Inflammatory macrophage treated with lipopolysaccharide for 4 hours (primary cell): ENCODE measurements around the gene SURF6.
A peak's percentile ranks its signal among the peaks of the same experiment; 100 is the strongest.
"Not testable (repeated sequence)": the region's sequence is repeated elsewhere in the genome, so short reads cannot be mapped to it uniquely, and the experiment has no call there.

Experiments used
- DNase-seq: peaks from one replicate; pipeline ENCODE4 v3.0.0-alpha.2; 2020

The SURF6 gene

GRCh38 chr9:133335924-133336811, at the start of gene SURF6:
Gene SURF6 (minus strand): TSS chr9:133336188. CDS start chr9:133336132, 56 bp downstream.
- DNase-seq, result peak; percentile 86

DNA sequence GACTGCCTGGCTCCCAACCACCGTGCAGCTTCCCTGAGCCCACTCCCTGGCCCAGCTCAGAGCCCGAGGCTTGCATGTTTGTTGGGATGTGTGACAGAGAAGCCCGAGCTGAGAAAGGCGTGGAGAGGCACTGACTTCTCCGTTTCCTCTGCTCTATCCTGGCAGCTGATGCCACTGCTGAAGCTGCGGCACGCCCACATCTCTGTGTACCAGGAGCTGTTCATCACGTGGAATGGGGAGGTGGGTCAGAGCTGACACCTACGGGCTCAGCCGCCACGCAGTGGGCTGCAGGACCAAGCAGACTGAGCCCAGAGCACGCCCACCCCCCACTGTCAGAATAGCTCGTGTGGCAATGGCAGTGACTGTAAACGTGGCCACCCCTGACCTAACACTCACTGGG, 49.5 kb upstream of the SURF6 start:
- no peak for DNase-seq

GRCh38 chr9:133384736-133385321, 48.8 kb upstream of the SURF6 start:
- DNase-seq, result no peak

- DNase-seq, result no peak
Measured at GRCh38 chr9:133383438-133383837, 47.5 kb upstream of the SURF6 start.

GRCh38 chr9:133382507-133383141, 46.6 kb upstream of the SURF6 start:
- no peak for DNase-seq

DNA sequence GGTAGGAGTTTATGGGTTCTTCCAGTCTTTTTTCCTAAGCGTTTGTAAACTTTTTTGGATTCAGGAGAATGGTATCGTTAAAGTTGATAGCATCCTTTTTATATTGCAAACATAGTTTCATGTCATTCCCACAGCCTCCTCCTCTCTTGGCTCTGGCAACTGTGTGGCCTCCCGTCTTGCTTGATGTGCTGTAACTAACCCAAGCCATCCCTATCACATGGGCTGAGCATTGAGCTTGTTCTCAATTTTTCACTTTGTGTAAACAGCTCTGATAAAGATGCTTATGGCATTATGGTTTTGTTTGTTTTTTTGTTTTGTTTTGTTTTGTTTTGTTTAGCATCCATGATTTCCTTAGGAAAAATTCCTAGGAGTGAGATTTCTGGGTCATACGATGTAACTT, 44.7 kb upstream of the SURF6 start:
- no peak for DNase-seq

DNA sequence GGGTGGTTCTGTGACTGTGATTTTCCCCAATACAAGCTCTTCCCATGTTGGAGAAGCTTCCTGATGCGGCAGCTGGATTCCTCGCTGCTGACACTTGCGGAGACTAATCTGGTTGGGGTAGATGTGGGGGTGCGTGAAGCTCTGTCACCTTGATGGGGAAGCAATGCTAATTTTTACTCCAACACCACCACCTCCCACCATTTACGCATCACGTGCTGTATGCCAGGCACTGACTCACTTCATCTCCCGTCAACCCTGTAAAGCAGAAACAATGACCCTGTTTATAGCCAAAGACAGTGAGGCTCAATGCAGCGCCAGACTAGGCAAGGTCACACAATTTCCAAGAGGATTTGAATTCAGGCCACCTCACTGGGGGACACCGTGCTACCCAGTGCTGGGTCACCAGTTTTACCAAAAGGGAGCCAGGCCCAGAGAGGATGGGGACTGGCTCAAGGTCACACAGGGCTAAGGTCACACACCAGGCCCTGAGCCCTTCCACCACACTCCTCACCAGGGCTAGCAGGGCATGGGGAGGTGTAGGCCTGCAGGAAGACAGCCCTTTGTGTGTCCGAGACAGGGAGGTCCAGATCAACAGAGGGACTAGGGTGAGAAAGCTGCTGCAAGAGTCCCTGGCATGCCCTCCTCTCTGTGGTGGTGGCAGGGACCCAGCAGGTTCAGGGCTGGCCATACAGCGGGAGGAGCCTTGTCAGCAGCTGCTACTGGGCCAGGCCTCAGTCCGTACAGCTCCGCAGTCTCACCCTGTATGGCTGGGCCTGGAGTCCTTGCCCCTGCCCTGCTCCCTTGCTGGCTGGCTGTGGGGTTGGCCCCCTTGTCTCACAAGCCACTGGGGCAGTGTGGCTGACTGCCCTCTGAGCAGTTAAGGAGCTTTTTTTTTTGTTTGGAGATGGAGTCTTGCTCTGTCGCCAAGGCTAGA, 43.4 kb upstream of the SURF6 start:
- DNase-seq, result no peak

DNA sequence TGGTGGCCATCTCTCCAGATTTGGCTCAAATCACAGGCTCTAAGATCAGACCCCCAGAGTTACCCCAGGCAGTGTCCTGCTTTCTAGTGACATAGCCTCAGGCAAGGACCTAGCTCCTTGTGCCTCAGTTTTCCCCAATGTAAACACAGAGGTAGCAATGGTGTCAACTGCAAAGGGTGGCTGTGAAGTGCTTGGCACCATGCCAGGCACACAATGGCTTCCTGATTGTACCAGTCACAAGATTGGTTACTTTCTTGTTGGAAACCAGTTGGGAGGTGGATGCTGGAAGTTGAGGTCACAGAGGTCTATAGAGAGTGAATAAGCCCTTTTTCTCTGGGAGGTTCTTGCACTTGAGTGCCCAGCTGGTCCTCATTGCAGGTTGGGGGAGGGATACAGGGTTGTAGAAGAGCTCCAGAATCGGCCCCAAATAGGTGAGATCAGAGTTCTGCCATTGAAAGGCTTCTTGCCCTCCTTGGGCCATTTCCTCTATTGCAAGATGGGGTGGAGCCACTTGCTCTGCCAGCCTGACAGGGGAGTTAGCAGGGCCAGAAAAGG, 42.5 kb upstream of the SURF6 start:
- DNase-seq, result no peak

- no peak for DNase-seq
Measured at GRCh38 chr9:133377721-133378216, 41.8 kb upstream of the SURF6 start.

DNA sequence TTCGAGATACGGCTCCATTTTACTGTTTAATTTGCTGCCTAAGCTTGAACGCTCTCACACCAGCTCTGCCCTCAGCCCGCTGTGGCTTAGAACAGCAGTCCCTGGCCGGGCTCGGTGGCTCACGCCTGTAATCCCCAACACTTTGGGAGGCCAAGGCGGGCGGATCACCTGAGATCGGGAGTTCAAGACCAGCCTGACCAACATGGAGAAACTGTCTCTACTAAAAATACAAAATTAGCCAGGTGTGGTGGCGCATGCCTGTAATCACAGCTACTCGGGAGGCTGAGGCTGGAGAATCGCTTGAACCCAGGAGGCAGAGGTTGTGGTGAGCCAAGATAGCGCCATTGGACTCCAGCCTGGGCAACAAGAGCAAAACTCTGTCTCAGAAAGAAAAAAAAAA, 41.3 kb upstream of the SURF6 start:
- DNase-seq, result not testable (repeated sequence)

DNA sequence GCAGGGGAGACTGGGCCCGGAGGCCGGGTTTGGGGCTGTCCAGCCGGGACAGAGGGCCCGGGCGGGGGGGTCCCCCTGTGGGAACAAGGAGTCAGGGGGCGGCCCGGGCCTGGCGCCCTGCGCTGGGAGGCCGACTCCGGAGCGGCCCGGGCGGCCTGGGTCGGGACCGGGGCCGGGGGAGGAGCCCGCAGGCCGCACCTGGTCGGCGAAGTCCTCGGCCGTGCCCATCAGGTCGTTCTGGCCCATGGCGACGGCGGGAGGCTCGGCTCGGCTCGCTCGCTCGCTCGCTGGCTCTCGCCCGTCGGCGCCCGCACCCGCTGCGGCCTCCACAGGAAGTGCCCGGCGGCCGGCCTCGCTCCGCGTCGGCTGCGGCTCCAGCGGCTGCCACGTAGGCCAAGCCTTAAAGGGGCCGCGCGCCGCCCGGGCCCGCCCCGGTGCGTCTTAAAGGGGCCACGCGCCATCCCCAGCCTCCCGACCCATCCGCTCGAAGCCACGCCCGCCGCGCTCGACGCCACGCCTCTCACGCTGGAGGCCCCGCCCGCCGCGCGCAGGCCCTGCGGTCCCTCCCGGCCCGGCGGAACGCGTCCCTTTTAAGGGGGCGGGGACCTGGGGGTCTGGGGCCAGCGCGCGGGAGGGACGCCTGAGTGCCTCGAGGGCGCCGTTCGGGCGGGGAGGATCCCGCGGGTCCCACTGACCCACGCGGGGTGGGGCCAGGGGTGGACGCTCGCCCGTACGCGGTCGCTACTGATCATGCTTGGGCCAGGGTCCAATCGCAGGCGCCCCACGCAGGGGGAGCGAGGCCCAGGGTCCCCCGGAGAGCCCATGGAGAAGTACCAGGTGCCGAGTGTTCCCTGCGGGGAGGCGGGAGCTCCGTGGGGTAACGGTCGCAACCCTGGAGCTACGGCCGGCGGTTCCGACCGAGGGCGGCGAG, 40.0 kb upstream of the SURF6 start, which contains the start of the genes STKLD1 and SURF4:
Gene STKLD1 (plus strand): TSS at position 643 of the 931 bp plus-strand sequence. CDS start 108 bp downstream, at position 751.
Gene SURF4 (minus strand): TSS at position 337 of the 931 bp plus-strand sequence. CDS start 91 bp downstream, at position 246.
- peak; percentile 97 for DNase-seq

DNA sequence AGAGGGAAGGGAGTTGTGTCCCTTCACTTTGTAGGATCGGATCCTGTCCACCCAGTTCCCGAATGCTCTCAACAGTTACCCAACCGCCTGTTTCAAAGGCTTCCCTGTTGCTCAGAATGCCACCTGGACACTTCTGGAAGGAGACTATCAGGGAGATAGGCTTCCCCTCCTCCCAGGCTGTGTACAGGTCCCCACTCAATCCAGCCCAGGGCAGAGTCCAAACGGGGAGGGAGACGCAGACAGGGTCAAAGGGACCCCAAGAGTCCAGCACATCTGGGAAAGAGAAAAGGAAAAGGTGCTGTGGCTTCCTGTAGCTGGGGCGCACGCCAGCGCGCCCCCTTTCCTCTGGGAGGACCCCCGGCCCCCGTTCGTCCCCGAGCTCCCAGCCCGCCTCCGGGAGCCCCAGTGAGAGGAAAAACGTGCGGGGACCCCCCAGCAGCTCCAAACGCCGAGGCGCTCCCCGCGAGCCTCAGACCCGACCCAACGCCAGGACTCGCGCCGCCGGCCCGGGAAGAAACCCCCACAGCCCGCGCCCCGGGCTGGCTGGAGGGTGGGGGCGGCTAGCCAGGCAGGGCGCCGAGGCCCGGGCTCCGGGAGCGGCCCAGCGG, 39.2 kb upstream of the SURF6 start:
- DNase-seq, result peak; percentile 45

GRCh38 chr9:133374612-133375115, 38.7 kb upstream of the SURF6 start:
- DNase-seq, result peak; percentile 56

DNA sequence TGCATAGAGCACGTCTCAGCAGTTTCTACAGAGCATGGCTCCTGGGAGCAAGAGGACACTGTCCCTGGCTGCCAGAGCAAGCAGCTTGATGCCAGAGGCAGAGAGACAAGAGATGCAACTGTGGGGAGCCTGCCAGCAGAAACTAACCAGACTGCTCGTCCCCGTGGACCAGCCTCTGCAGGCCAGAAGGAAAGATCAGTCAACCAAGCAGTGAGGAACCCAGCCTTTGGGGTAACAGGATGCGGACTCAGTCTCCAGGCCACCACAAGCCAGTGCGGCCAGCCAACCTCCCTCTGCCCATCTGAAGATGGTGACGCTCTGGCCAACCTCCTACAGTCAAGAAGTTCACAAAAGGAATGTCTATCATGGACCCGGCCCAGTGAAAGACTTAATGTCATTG, 36.2 kb upstream of the SURF6 start:
- DNase-seq, result no peak

- peak; percentile 21 for DNase-seq
Measured at GRCh38 chr9:133371261-133371711, 35.3 kb upstream of the SURF6 start.

DNA sequence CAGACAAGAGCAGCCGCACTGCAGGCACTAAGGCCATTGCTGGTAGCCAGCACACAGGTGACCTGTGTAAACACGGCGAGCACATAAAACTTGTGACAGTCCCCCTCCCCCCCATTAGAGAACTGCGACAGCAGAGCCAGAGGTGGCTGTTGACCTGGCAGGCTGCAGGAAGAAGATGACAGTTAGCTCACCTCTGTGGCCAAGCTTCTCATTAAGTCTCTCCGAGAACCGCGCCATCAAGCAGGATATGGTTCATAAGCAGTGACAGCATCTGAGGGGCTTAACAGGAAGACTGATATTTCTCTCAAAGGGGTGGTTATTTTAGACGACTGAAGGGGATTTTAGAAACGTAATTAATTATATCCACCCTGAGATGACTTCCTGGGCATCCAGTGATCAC, 34.7 kb upstream of the SURF6 start:
- DNase-seq, result no peak

DNA sequence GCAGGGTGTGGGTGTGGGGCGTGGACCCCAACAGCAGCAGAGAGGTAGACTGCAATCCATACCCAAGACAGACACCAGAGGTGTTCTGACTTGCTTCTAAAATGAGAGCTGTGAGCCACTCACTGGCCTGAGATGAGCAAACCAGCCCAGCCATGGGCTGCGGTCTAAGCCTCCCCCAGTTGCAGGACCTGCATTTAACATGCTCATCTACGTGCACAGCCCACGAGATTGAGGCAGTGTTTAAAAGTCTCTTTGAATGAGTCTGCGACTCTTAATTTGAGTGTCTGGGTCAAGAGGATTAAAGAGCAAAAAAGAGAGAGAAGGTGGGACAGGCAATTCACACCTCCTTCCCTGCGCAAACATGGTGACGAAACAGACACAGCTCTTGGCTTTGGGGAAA, 33.9 kb upstream of the SURF6 start:
- no peak for DNase-seq

- no peak for DNase-seq
Measured at GRCh38 chr9:133369422-133369821, 33.4 kb upstream of the SURF6 start.

- no peak for DNase-seq
Measured at GRCh38 chr9:133368249-133368881, 32.4 kb upstream of the SURF6 start.

DNA sequence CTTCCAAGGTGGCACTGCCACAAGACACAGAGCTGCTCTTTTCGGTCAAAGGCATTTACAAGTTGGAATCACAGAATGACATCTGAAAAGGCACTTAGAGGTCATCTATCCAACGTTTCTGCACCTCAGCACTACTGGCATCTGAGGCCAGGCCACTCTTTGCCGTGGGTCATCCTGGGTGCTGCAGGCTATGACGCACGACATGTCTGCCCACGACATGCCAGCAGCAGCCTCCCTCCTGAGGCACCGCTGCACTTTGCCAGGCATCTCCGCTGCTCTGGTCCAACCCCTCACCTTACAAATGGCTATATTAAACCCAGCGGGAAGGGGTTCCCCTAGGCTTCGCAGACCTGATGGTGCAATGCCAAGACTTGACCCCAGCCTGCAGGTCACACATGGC, 31.8 kb upstream of the SURF6 start:
- no peak for DNase-seq
